ENCODE data around the gene ATG4B. TPM values are rescaled to one million over a fixed set of nuclear protein-coding genes. Genes with fewer than 3 reads are reported as not detected.
A peak's percentile ranks its signal among the peaks of the same experiment; 100 is the strongest.

The ATG4B gene
- total RNA-seq, 3 donors from 2014 or later (not counting 1 experiment from before 2014, with no cell fraction given): 106 to 171 (median 139) TPM

- peak overlapping the region; percentile 49 for H3K4me3 ChIP-seq (ENCODE audit: low read length)
- Mint-ChIP-seq H3K36me3 (no peaks in the 10 kb centered on the region), H3K9me3 (no peaks in the 10 kb centered on the region), H3K27me3 (ENCODE audit: low read depth in 2 of 2) (no peaks in the 10 kb centered on the region), H3K27ac (peak overlapping the region in 1 of 2 donors; percentile 82), H3K4me1 (peaks cover 7 to 13% of the 10 kb centered on the region in 2 donors), H3K4me3 (peak overlapping the region; percentile 86)
- no peaks in the 10 kb centered on the region for H3K27me3 ChIP-seq (ENCODE audit: control insufficient read depth, insufficient read depth, low read length)
- DNase-seq (no peak), ATAC-seq (no peak)
- H3K9me3 ChIP-seq (ENCODE audit: control insufficient read depth, insufficient read depth, low read length): no peaks in the 10 kb centered on the region
- TF ChIP-seq CTCF (IDR thresholded peaks at IDR 0.05): no peak
- peaks cover 4% of the 10 kb centered on the region for H3K36me3 ChIP-seq (ENCODE audit: control insufficient read depth, insufficient read depth, low read length)
- WGBS (ENCODE audit: insufficient coverage): under 1% methylated on average over 17 of the region's 17 CpGs
- intact Hi-C loops (cut with micrococcal nuclease): no loop called here
- H3K27ac ChIP-seq (ENCODE audit: low read length): no peak overlapping the region
- peaks cover 15% of the 10 kb centered on the region for H3K4me1 ChIP-seq (ENCODE audit: control insufficient read depth, insufficient read depth, low read length)
Measured at GRCh38 chr2:241701149-241701398, 63.6 kb downstream of the ATG4B start.

GRCh38 chr2:241701399-241702154 is 64.1 kb downstream of the ATG4B start, which contains the start of gene ING5:
Gene ING5 (plus strand): TSS chr2:241702039. CDS start chr2:241702066, 27 bp downstream.
- peak; percentile 58 for TF ChIP-seq CTCF (IDR thresholded peaks at IDR 0.05)
- Histone ChIP-seq H3K27ac (ENCODE audit: low read length) (peak within 1 kb of the TSS; percentile 84), H3K27me3 (ENCODE audit: control insufficient read depth, insufficient read depth, low read length) (no peaks in the 10 kb centered on the region), H3K36me3 (ENCODE audit: control insufficient read depth, insufficient read depth, low read length) (peaks cover 6% of the 10 kb centered on the region), H3K4me3 (ENCODE audit: low read length) (peak within 1 kb of the TSS; percentile 59), H3K9me3 (ENCODE audit: control insufficient read depth, insufficient read depth, low read length) (no peaks in the 10 kb centered on the region), H3K4me1 (ENCODE audit: control insufficient read depth, insufficient read depth, low read length) (peaks cover 15% of the 10 kb centered on the region)
- intact Hi-C loops (cut with micrococcal nuclease): loop anchor here (1.0 to 2.0 kb wide), 4 partner anchors 15 to 386 kb away; partner anchors contain the start of genes D2HGDH, DTYMK, HDLBP and SEPTIN2
- peak; percentile 72 to 89 (median 76) for ATAC-seq
- no peaks in the 10 kb centered on the region for H3K9me3 Mint-ChIP-seq
- WGBS (ENCODE audit: insufficient coverage): under 1% methylated on average over 96 of the region's 96 CpGs
- H3K27ac Mint-ChIP-seq: peak within 1 kb of the TSS; percentile 80 to 84
- H3K4me1 Mint-ChIP-seq: peaks cover 7 to 13% of the 10 kb centered on the region in 2 donors
- no peaks in the 10 kb centered on the region for H3K27me3 Mint-ChIP-seq (ENCODE audit: low read depth in 2 of 2)
- peak within 1 kb of the TSS; percentile 86 for H3K4me3 Mint-ChIP-seq
- H3K36me3 Mint-ChIP-seq: no peaks in the 10 kb centered on the region
- DNase-seq: peak; percentile 96 to 98

- DNase-seq: peak; percentile 86 to 93
- intact Hi-C loops (cut with micrococcal nuclease): loop anchor here (1.0 to 2.0 kb wide), 4 partner anchors 16 to 387 kb away; partner anchors contain the start of genes D2HGDH, DTYMK, HDLBP and SEPTIN2
- Histone ChIP-seq H3K4me1 (ENCODE audit: control insufficient read depth, insufficient read depth, low read length) (peaks cover 15% of the 10 kb centered on the region), H3K36me3 (ENCODE audit: control insufficient read depth, insufficient read depth, low read length) (peaks cover 8% of the 10 kb centered on the region), H3K27ac (ENCODE audit: low read length) (peak overlapping the region; percentile 76), H3K9me3 (ENCODE audit: control insufficient read depth, insufficient read depth, low read length) (no peaks in the 10 kb centered on the region), H3K27me3 (ENCODE audit: control insufficient read depth, insufficient read depth, low read length) (no peaks in the 10 kb centered on the region), H3K4me3 (ENCODE audit: low read length) (peak overlapping the region; percentile 59)
- no peaks in the 10 kb centered on the region for H3K36me3 Mint-ChIP-seq
- peak overlapping the region; percentile 80 to 84 for H3K27ac Mint-ChIP-seq
- peak overlapping the region; percentile 86 for H3K4me3 Mint-ChIP-seq
- ATAC-seq: peak; percentile 81 to 94 (median 85)
- TF ChIP-seq CTCF (IDR thresholded peaks at IDR 0.05): peak; percentile 52
- under 1% methylated on average over 98 of the region's 98 CpGs for WGBS (ENCODE audit: insufficient coverage)
- peaks cover 7 to 13% of the 10 kb centered on the region in 2 donors for H3K4me1 Mint-ChIP-seq
- H3K27me3 Mint-ChIP-seq (ENCODE audit: low read depth in 2 of 2): no peaks in the 10 kb centered on the region
- no peaks in the 10 kb centered on the region for H3K9me3 Mint-ChIP-seq
Measured at GRCh38 chr2:241702155-241703031, 64.9 kb downstream of the ATG4B start.

Measured in natural killer cell (primary cell).